ENCODE results near the gene LDLRAD2. TPM values are rescaled to one million over a fixed set of nuclear protein-coding genes. Genes with fewer than 3 reads are reported as not detected.

The LDLRAD2 gene
- total and polyA plus RNA-seq, 2 of the 4 experiments (the other 2 are of a cell fraction) = 0.05 TPM; not detected in 1

GRCh38 chr1:21836010-21836409 lies 23.9 kb downstream of the LDLRAD2 start:
- H2AFZ ChIP-seq (replicated peaks; ENCODE audit: low read length, poor library complexity) = no peak overlapping the region
- no peak overlapping the region for H2AK9ac ChIP-seq (replicated peaks; ENCODE audit: low read depth, low read length, poor library complexity)
- no peak for DNase-seq
- H3K4ac ChIP-seq (ENCODE audit: low read depth, low read length) = no peak overlapping the region
- H2BK15ac ChIP-seq (ENCODE audit: low read depth, low read length) = no peak overlapping the region
- H3K27me3 ChIP-seq (ENCODE audit: control insufficient read depth, insufficient read depth, low read length) = no peaks in the 10 kb centered on the region
- intact Hi-C loops (cut with micrococcal nuclease) = no loop called here
- no peak overlapping the region for H3K14ac ChIP-seq (replicated peaks; ENCODE audit: low read depth, low read length)
- H3K23ac ChIP-seq (ENCODE audit: low read depth, low read length) = no peak overlapping the region
- H3K9ac ChIP-seq (ENCODE audit: low read depth, low read length) = no peak overlapping the region
- H3K4me3 ChIP-seq (ENCODE audit: insufficient read depth, low read depth, low read length) = no peak overlapping the region
- H4K8ac ChIP-seq (ENCODE audit: low read depth in 2 of 2, low read length in 2 of 2) = no peak overlapping the region
- BruUV-seq (replicated peaks) = no TSS peak
- H4K91ac ChIP-seq (ENCODE audit: insufficient read depth, low read depth, low read length) = no peak overlapping the region
- ChIA-PET CTCF (no interaction called here), POLR2A (ENCODE audit: unreplicated experiment) (no interaction called here)
- in situ Hi-C loops (cut with MboI; ENCODE audit: low sequenced_read_pairs) = no loop called here
- dilution Hi-C loops (cut with HindIII; ENCODE audit: low sequenced_read_pairs, unreplicated experiment) = no loop called here
- no peak overlapping the region for H3K27ac ChIP-seq (ENCODE audit: insufficient read depth, low read length)
- H3K9me1 ChIP-seq (ENCODE audit: insufficient read depth, low read length) = no peaks in the 10 kb centered on the region
- H3K36me3 ChIP-seq (ENCODE audit: control insufficient read depth, insufficient read depth, low read length) = peaks cover 80% of the 10 kb centered on the region
- no peak overlapping the region for H4K5ac ChIP-seq (ENCODE audit: low read depth, low read length)
- H3K9me3 ChIP-seq (ENCODE audit: control insufficient read depth, insufficient read depth, low read length) = peaks cover 9% of the 10 kb centered on the region; the same call in 1 of the 2 replicates
- no peak overlapping the region for H3K18ac ChIP-seq (ENCODE audit: low read depth, low read length)
- no CpG with 5 or more reads among the region's 4 CpGs for WGBS, 2 experiments (ENCODE audit: extremely low coverage in 2 of 2, insufficient read length in 1 of 2)
- no peak overlapping the region for H3K4me2 ChIP-seq (ENCODE audit: low read depth, low read length)
- H3K56ac ChIP-seq (ENCODE audit: extremely low read depth, insufficient read depth, low read length) = no peak overlapping the region
- H2BK5ac ChIP-seq (ENCODE audit: low read depth, low read length, poor library complexity, severe bottlenecking) = no peak overlapping the region
- H2AK5ac ChIP-seq (ENCODE audit: low read depth, low read length) = no peak overlapping the region
- no peak for TF ChIP-seq BHLHE40 (IDR thresholded peaks at IDR 0.05; ENCODE audit: low read depth, low read length)
- no peak for TF ChIP-seq RFX5 (IDR thresholded peaks at IDR 0.05; ENCODE audit: low read depth, low read length)
- H2BK20ac ChIP-seq (ENCODE audit: low read depth, low read length) = no peak overlapping the region
- H4K20me1 ChIP-seq (ENCODE audit: insufficient read depth, low read length) = no peaks in the 10 kb centered on the region; the same call in 1 of the 2 replicates
- no peak for ATAC-seq (ENCODE audit: low read depth)
- H3K4me1 ChIP-seq (ENCODE audit: control insufficient read depth, insufficient read depth, low read length) = no peaks in the 10 kb centered on the region
- no peak overlapping the region for H2BK120ac ChIP-seq (ENCODE audit: low read depth, low read length)
- peaks cover 0 to 3% of the 10 kb centered on the region in 2 experiments; a peak in 2 of 4 replicates for H3K79me1 ChIP-seq (ENCODE audit: low read depth in 1 of 2, low read length in 2 of 2)

Measured in IMR-90 (cell line).